ENCODE measurements around the gene P2RY12. TPM values are rescaled to one million over a fixed set of nuclear protein-coding genes. Genes with fewer than 3 reads are reported as not detected.

Gene P2RY12
- total and polyA plus RNA-seq, 2 of the 8 experiments (the other 6 are each of a cell fraction or from before 2014, with no cell fraction given): not detected

GRCh38 chr3:151430821-151431484, 46.4 kb upstream of the P2RY12 start:
- H4K91ac ChIP-seq (replicated peaks; ENCODE audit: insufficient read length, low read length): no peak overlapping the region
- no peak overlapping the region for H2BK12ac ChIP-seq (ENCODE audit: low read depth, low read length)
- DNase-seq (ENCODE audit: low read depth in 1 of 2, low spot score in 2 of 2) (no peak), FAIRE-seq (no peak)
- H3K79me2 ChIP-seq (ENCODE audit: control insufficient read depth in 1 of 2, insufficient read depth in 2 of 2, low read length in 2 of 2): no peaks in the 10 kb centered on the region
- peaks cover 0 to 11% (median 3%) of the 10 kb centered on the region in 4 experiments; a peak in 4 of 7 replicates for H3K4me1 ChIP-seq (replicated peaks in 1 of 4; ENCODE audit: control insufficient read depth in 3 of 4, insufficient read depth in 4 of 4, low read length in 3 of 4)
- no peak overlapping the region for H2AK5ac ChIP-seq (ENCODE audit: low read depth, low read length)
- H3K14ac ChIP-seq (ENCODE audit: insufficient read length): no peak overlapping the region
- H3K23ac ChIP-seq (ENCODE audit: insufficient read length): no peak overlapping the region
- H3K9me3 ChIP-seq (ENCODE audit: insufficient read depth in 2 of 2, low read depth in 1 of 2, low read length in 1 of 2): no peaks in the 10 kb centered on the region
- H3K79me1 ChIP-seq (ENCODE audit: low read depth, low read length): no peaks in the 10 kb centered on the region; the same call in 1 of the 2 replicates
- peaks cover 0 to 6% (median 3%) of the 10 kb centered on the region in 4 experiments; a peak in 4 of 8 replicates for H3K36me3 ChIP-seq (ENCODE audit: control insufficient read depth in 2 of 4, insufficient read depth in 4 of 4, low read length in 3 of 4)
- H3K4me2 ChIP-seq (ENCODE audit: insufficient read depth in 1 of 2, low read depth in 2 of 2, low read length in 2 of 2): no peak overlapping the region; a peak in 1 of 4 replicates
- H3K56ac ChIP-seq (replicated peaks; ENCODE audit: insufficient read length, low read depth, low read length): no peak overlapping the region
- H2BK15ac ChIP-seq (ENCODE audit: low read length): no peak overlapping the region
- 90% methylated on average over 5 of the region's 5 CpGs; no CpG with 5 or more reads in 1 of the 2 experiments for WGBS, 2 experiments (ENCODE audit: extremely low coverage in 1 of 2, insufficient coverage in 1 of 2, insufficient read length in 1 of 2, insufficient replicate concordance in 2 of 2, low coverage in 1 of 2, low lambda C conversion rate in 2 of 2, missing lambda C conversion rate in 1 of 2)
- no peak overlapping the region for H4K5ac ChIP-seq (ENCODE audit: insufficient read length, low read depth, low read length)
- no peak for TF ChIP-seq CTCF (IDR thresholded peaks at IDR 0.05; ENCODE audit: control extremely low read depth in 1 of 3, insufficient read depth in 1 of 3, low read depth in 1 of 3, low read length in 3 of 3)
- no peak for TF ChIP-seq USF2 (IDR thresholded peaks at IDR 0.05; ENCODE audit: low read length)
- H2BK120ac ChIP-seq (replicated peaks; ENCODE audit: low read depth, low read length): no peak overlapping the region
- H4K20me1 ChIP-seq (replicated peaks in 1 of 2; ENCODE audit: control insufficient read depth in 1 of 2, insufficient read depth in 2 of 2, low read length in 2 of 2): no peaks in the 10 kb centered on the region
- H3K18ac ChIP-seq (ENCODE audit: extremely low read depth, low read length): no peak overlapping the region
- no peak overlapping the region for H3K4me3 ChIP-seq (ENCODE audit: extremely low read depth in 1 of 4, insufficient read depth in 2 of 4, low read depth in 3 of 4, low read length in 4 of 4)
- ChIA-PET CTCF (ENCODE audit: partially characterized antibody) (interaction anchor here (1.0 to 8.4 kb wide), 4 partner anchors 8 to 495 kb away, joined by 3 to 48 read pairs (median 4); no protein-coding TSS in a partner anchor), POLR2A (ENCODE audit: partially characterized antibody) (interaction anchor here (0.6 kb wide), 1 partner anchor 283 kb away, joined by 3 read pairs; no protein-coding TSS in a partner anchor)
- no peak overlapping the region for H2BK5ac ChIP-seq (ENCODE audit: low read depth, low read length)
- no peak overlapping the region for H2BK20ac ChIP-seq (ENCODE audit: low read length)
- H3K27me3 ChIP-seq (replicated peaks in 1 of 4; ENCODE audit: control insufficient read depth in 3 of 4, extremely low read depth in 1 of 4, insufficient read depth in 3 of 4, low read length in 3 of 4): no peaks in the 10 kb centered on the region
- H3K4ac ChIP-seq (replicated peaks; ENCODE audit: insufficient read length, low read depth, low read length): no peak overlapping the region
- no peak overlapping the region for H3K27ac ChIP-seq (ENCODE audit: low read depth, low read length)
- no peak overlapping the region for H3K9ac ChIP-seq (replicated peaks in 1 of 4; ENCODE audit: extremely low read depth in 1 of 4, low read depth in 3 of 4, low read length in 3 of 4)
- H2AFZ ChIP-seq (ENCODE audit: low read length): no peak overlapping the region
- H3K23me2 ChIP-seq (ENCODE audit: low read depth, low read length): no peaks in the 10 kb centered on the region
- no peak overlapping the region for H4K8ac ChIP-seq (ENCODE audit: extremely low read depth, insufficient read depth, low read length)

All from H1 (cell line).